PC-9 (cell line): ENCODE data around the gene RAC3. TPM values are rescaled to one million over a fixed set of nuclear protein-coding genes. Genes with fewer than 3 reads are reported as not detected.
A peak's percentile ranks its signal among the peaks of the same experiment; 100 is the strongest.

Source experiments
- BruUV-seq: library from RNA; stranded (reverse); fragments of 400-500 nt; replicated peaks from 2 replicates; lab custom pipeline; 2021; lab: Mats Ljungman, UMichigan
- CTCF ChIA-PET: fragments of 300-600 bp; sonication (Branson Sonifier 250); formaldehyde crosslinking; loops from one replicate; lab custom pipeline; 2022; ENCODE audit warnings: antibody characterized with exemption; lab: Charles Lee
- POLR2A ChIA-PET: fragments of 300-600 bp; sonication (Branson Sonifier 250); formaldehyde crosslinking; loops from one replicate; lab custom pipeline; 2022; ENCODE audit warnings: antibody characterized with exemption; ENCODE audit not compliant: unreplicated experiment; lab: Charles Lee
- DNase-seq, 2 experiments: peaks; one replicate each; pipeline versions ENCODE4 v3.0.0 to v3.0.0-alpha.2; 2015 to 2022; ENCODE audit warnings: mixed read lengths in 1 of 2
- H2AFZ ChIP-seq: fragments of 200-600 bp; sonication (generic); 2 replicates; pipeline ENCODE4 v1.8.1; 2017; ENCODE audit warnings: antibody characterized with exemption
- H3F3A ChIP-seq: fragments of 200-600 bp; sonication (generic); 2 replicates; pipeline ENCODE4 v1.8.1; 2017; ENCODE audit warnings: antibody characterized with exemption, mild to moderate bottlenecking, low read depth; ENCODE audit not compliant: insufficient read depth
- H3K27ac ChIP-seq: fragments of 200-600 bp; sonication (generic); 2 replicates; pipeline ENCODE4 v1.6.1; 2016; ENCODE audit warnings: mixed run types
- H3K27me3 ChIP-seq: fragments of 200-600 bp; sonication (generic); 2 replicates; pipeline ENCODE4 v1.6.1; 2016; ENCODE audit warnings: low read depth, mixed run types; ENCODE audit not compliant: insufficient read depth
- H3K36me3 ChIP-seq: fragments of 200-600 bp; sonication (generic); 2 replicates; pipeline ENCODE4 v1.6.1; 2016; ENCODE audit warnings: low read depth, mixed run types
- H3K4me1 ChIP-seq: fragments of 200-600 bp; sonication (generic); replicated peaks from 2 replicates; pipeline ENCODE4 v1.6.1; 2016; ENCODE audit warnings: mixed run types; ENCODE audit not compliant: insufficient read depth
- H3K4me2 ChIP-seq: fragments of 200-600 bp; sonication (generic); 2 replicates; pipeline ENCODE4 v1.6.1; 2017; ENCODE audit warnings: mixed run types
- H3K4me3 ChIP-seq: fragments of 200-600 bp; sonication (generic); 2 replicates; pipeline ENCODE4 v1.6.1; 2016; ENCODE audit warnings: mixed run types
- H3K79me2 ChIP-seq: fragments of 200-600 bp; sonication (generic); 2 replicates; pipeline ENCODE4 v1.6.1; 2017; ENCODE audit warnings: low read depth, mixed run types
- H3K9me2 ChIP-seq: fragments of 200-600 bp; sonication (generic); 2 replicates; pipeline ENCODE4 v1.8.1; 2017; ENCODE audit warnings: mild to moderate bottlenecking; ENCODE audit not compliant: insufficient read depth
- H3K9me3 ChIP-seq: fragments of 200-600 bp; sonication (generic); 2 replicates; pipeline ENCODE4 v1.8.1; 2016; ENCODE audit warnings: low read depth; ENCODE audit not compliant: insufficient read depth
- H4K20me1 ChIP-seq: fragments of 200-600 bp; sonication (generic); 2 replicates; pipeline ENCODE4 v1.8.1; 2017; ENCODE audit not compliant: insufficient read depth
- CTCF ChIP-seq: fragments of 200-600 bp; sonication (generic); conservative IDR thresholded peaks from 2 replicates; pipeline ENCODE4 v1.6.1; 2017; ENCODE audit warnings: mixed run types, antibody characterized with exemption, mild to moderate bottlenecking, moderate library complexity
- EZH2 ChIP-seq: fragments of 200-600 bp; sonication (generic); IDR thresholded peaks from 2 replicates; pipeline ENCODE4 v1.8.0; 2017; ENCODE audit warnings: antibody characterized with exemption, low read depth
- intact Hi-C: fragments of 100-400 bp; cut with micrococcal nuclease; formaldehyde crosslinking; loops from one replicate; pipeline ENCODE4 v1.10.0; 2022; ENCODE audit not compliant: unreplicated experiment
- total RNA-seq: library from RNA; stranded (reverse); gene quantifications from 2 replicates; pipeline ENCODE4 v1.2.3, GENCODE V29; 2021

Gene RAC3
- total RNA-seq, 1 experiment from 2014 or later = 32.3 TPM

GRCh38 chr17:82072827-82073226 lies 41.3 kb downstream of the RAC3 start:
- CTCF ChIA-PET = no interaction called here
- H3K4me1 ChIP-seq = no peaks in the 10 kb centered on the region
- H3K4me3 ChIP-seq = no peak overlapping the region

GRCh38 chr17:82073446-82073845 lies 42.0 kb downstream of the RAC3 start:
- intact Hi-C loops = no loop called here
- Histone ChIP-seq H3K79me2 (no peaks in the 10 kb centered on the region), H3K4me1 (no peaks in the 10 kb centered on the region), H3K4me2 (no peak overlapping the region), H3F3A (peaks cover 13% of the 10 kb centered on the region), H3K27ac (no peak overlapping the region), H4K20me1 (no peaks in the 10 kb centered on the region), H3K9me2 (no peaks in the 10 kb centered on the region), H2AFZ (no peak overlapping the region), H3K36me3 (no peaks in the 10 kb centered on the region), H3K27me3 (no peaks in the 10 kb centered on the region), H3K9me3 (no peaks in the 10 kb centered on the region), H3K4me3 (no peak overlapping the region)
- no peak for DNase-seq
- CTCF ChIA-PET = no interaction called here
- POLR2A ChIA-PET = interaction anchor here (0.7 kb wide), 1 partner anchor 22 kb away, joined by 10 read pairs; no protein-coding TSS in a partner anchor
- TF ChIP-seq EZH2 = no peak
- no peak for TF ChIP-seq CTCF
- no TSS peak for BruUV-seq

More at GRCh38 chr17:82072827-82073226, 41.3 kb downstream of the RAC3 start:
- intact Hi-C loops = no loop called here
- BruUV-seq = no TSS peak
- no peak overlapping the region for H3K27ac ChIP-seq
- no peaks in the 10 kb centered on the region for H3K27me3 ChIP-seq
- no peaks in the 10 kb centered on the region for H4K20me1 ChIP-seq
- H2AFZ ChIP-seq = no peak overlapping the region
- POLR2A ChIA-PET = no interaction called here
- no peak overlapping the region for H3K4me2 ChIP-seq
- no peaks in the 10 kb centered on the region for H3K79me2 ChIP-seq
- DNase-seq = no peak
- H3K9me2 ChIP-seq = no peaks in the 10 kb centered on the region
- H3K9me3 ChIP-seq = no peaks in the 10 kb centered on the region
- H3K36me3 ChIP-seq = no peaks in the 10 kb centered on the region
- TF ChIP-seq EZH2 (no peak), CTCF (no peak)
- H3F3A ChIP-seq = peaks cover 13% of the 10 kb centered on the region

DNA sequence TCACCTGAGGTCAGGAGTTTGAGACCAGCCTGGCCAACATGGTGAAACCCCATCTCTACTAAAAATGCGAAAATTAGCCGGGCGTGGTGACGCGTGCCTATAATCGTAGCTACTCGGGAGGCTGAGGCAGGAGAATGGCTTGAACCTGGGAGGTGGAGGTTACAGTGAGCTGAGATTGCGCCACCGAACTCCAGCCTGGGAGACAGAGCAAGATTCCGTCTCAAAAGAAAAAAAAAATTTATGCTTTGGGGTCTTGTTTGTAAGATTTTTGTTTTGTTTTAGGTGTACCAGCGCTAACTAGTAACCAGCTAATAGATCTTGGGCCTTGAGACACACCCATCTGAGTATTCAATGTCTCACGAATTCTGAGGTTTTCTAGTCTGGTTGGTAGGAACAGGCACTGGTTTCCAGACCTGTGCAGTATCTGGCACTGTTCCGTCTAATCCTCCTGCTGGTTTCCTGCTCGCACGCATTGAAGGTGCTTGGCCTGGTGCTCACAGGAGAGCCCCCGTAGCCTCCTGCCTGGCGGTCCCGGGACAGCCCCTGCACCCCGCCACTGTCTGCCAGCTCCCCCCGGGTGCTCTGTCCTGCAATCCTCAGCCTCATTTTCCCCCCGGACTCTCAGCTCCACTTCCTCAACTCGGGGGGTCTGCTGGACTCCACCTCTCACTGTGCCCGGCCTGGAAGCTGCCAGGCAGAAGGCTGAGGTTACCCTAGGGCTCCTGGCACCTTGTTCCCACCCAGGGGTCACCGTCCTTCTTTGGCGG lies 44.7 kb downstream of the RAC3 start:
- H3K4me2 ChIP-seq = no peak overlapping the region
- H3K9me3 ChIP-seq = no peaks in the 10 kb centered on the region
- POLR2A ChIA-PET = no interaction called here
- no peak for DNase-seq
- no peaks in the 10 kb centered on the region for H3K9me2 ChIP-seq
- H3K4me1 ChIP-seq = no peaks in the 10 kb centered on the region
- no peak overlapping the region for H3K27ac ChIP-seq
- TF ChIP-seq EZH2 (no peak), CTCF (no peak)
- intact Hi-C loops = no loop called here
- no peaks in the 10 kb centered on the region for H3K27me3 ChIP-seq
- H3K4me3 ChIP-seq = no peak overlapping the region
- no peak overlapping the region for H2AFZ ChIP-seq
- H3K79me2 ChIP-seq = no peaks in the 10 kb centered on the region
- H3K36me3 ChIP-seq = no peaks in the 10 kb centered on the region
- CTCF ChIA-PET = interaction anchor here (0.7 kb wide), 1 partner anchor 507 kb away, joined by 4 read pairs; no protein-coding TSS in a partner anchor
- BruUV-seq = TSS peak; percentile 11
- H3F3A ChIP-seq = peaks cover 20% of the 10 kb centered on the region
- H4K20me1 ChIP-seq = peaks cover 13% of the 10 kb centered on the region
